HepG2 (cell line): Measurements from ENCODE around the gene ZMYND8.

Source experiments
- CHCHD3 ChIP-seq: sonication (generic); formaldehyde crosslinking; IDR thresholded peaks from 2 replicates; pipeline ENCODE4 v1.8.0; 2022; ENCODE audit warnings: mild to moderate bottlenecking, missing genetic modification reagents, moderate library complexity
- HMGXB4 ChIP-seq, 2 experiments: sonication (generic) in 1 of 2; formaldehyde crosslinking in 1 of 2; IDR thresholded peaks; 2 replicates each; pipeline versions ENCODE4 v1.4.0 to v1.6.1; 2018 to 2020; ENCODE audit warnings: missing genetic modification reagents in 2 of 2, borderline replicate concordance in 1 of 2, low read depth in 1 of 2, mild to moderate bottlenecking in 1 of 2, missing biosample characterization in 1 of 2
- MYC ChIP-seq: sonication (generic); formaldehyde crosslinking; IDR thresholded peaks from 2 replicates; pipeline ENCODE4 v1.9.0; 2021; ENCODE audit warnings: missing genetic modification reagents, borderline replicate concordance
- NFIC ChIP-seq: IDR thresholded peaks from 2 replicates; pipeline ENCODE4 v1.6.1; 2012; ENCODE audit warnings: mild to moderate bottlenecking, low read length, inconsistent platforms
- PTBP1 ChIP-seq: fragments of 200-400 bp; formaldehyde crosslinking; IDR thresholded peaks from 2 replicates; pipeline ENCODE4 v1.6.1; 2018; ENCODE audit warnings: low read length, low read depth; ENCODE audit not compliant: poor library complexity, severe bottlenecking
- RCOR2 ChIP-seq: IDR thresholded peaks from 2 replicates; pipeline ENCODE4 v1.6.1; 2016; ENCODE audit warnings: missing biosample characterization, missing genetic modification reagents
- YY1 ChIP-seq: IDR thresholded peaks from 2 replicates; pipeline ENCODE4 v1.6.1; 2011; ENCODE audit warnings: low read length, low read depth, moderate library complexity, mild to moderate bottlenecking; ENCODE audit not compliant: insufficient read depth, insufficient replicate concordance
- ZFX ChIP-seq: sonication (generic); formaldehyde crosslinking; IDR thresholded peaks from 2 replicates; pipeline ENCODE4 v1.4.0; 2020; ENCODE audit warnings: mild to moderate bottlenecking, low read depth, missing genetic modification reagents, moderate library complexity

GRCh38 chr20:47202733-47203667, 153.5 kb downstream of the ZMYND8 start:
- no peak for TF ChIP-seq NFIC
- TF ChIP-seq YY1 = no peak
- TF ChIP-seq RCOR2 (CRISPR knock-in tag) = peak; percentile 33; the same call in 1 of the 2 replicates
- TF ChIP-seq MYC (CRISPR knock-in tag) = no peak
- TF ChIP-seq ZFX = no peak; the same call in 1 of the 2 replicates
- no peak for TF ChIP-seq CHCHD3 (CRISPR knock-in tag)
- no peak; a peak in 1 of 4 replicates for TF ChIP-seq HMGXB4 (CRISPR knock-in tag; IDR thresholded peaks at IDR 0.05; ENCODE audit: borderline replicate concordance in 1 of 2, low read depth in 1 of 2)
- no peak for TF ChIP-seq PTBP1
